Stimulated activated naive B cell treated with anti-CD40 and anti-IgM and Interleukin-4, amounts not matched to agents 10 μg/mL and 1 μg/mL and 100 μg/mL, for 72 hours (primary cell): ENCODE results near the gene BOD1L2.

Experiments used
- ATAC-seq, 2 donors: fragments of 150-1000 bp; cut with Tn5 transposase; replicated peaks; 2 replicates each; pipeline ENCODE4 v1.10.0; 2021; ENCODE audit warnings: moderate library complexity in 1 of 2
- DNase-seq: peaks from one replicate; pipeline ENCODE4 v3.0.0; 2021
- H3K27ac Mint-ChIP-seq: one replicate; pipeline ENCODE4 v1.8.0; 2022; ENCODE audit warnings: mild to moderate bottlenecking, mixed read lengths
- H3K27me3 Mint-ChIP-seq, 2 donors: one replicate each; pipeline ENCODE4 v1.8.0; 2022; ENCODE audit warnings: mixed read lengths in 2 of 2
- H3K36me3 Mint-ChIP-seq, 2 donors: one replicate each; pipeline ENCODE4 v1.8.0; 2022; ENCODE audit warnings: mixed read lengths in 2 of 2, mild to moderate bottlenecking in 1 of 2
- H3K4me1 Mint-ChIP-seq, 2 donors: one replicate each; pipeline ENCODE4 v1.8.0; 2022; ENCODE audit warnings: mixed read lengths in 2 of 2, mild to moderate bottlenecking in 1 of 2
- H3K4me3 Mint-ChIP-seq, 2 donors: one replicate each; pipeline ENCODE4 v1.8.0; 2022; ENCODE audit warnings: mild to moderate bottlenecking in 2 of 2, mixed read lengths in 2 of 2, moderate library complexity in 1 of 2
- H3K9me3 Mint-ChIP-seq, 2 donors: one replicate each; pipeline ENCODE4 v1.8.0; 2022; ENCODE audit warnings: mixed read lengths in 2 of 2, mild to moderate bottlenecking in 1 of 2

The BOD1L2 gene

GRCh38 chr18:57185434-57185833 is 38.5 kb downstream of the BOD1L2 start:
- Mint-ChIP-seq H3K9me3 (peaks cover 31 to 39% of the 10 kb centered on the region in 2 donors), H3K36me3 (peaks cover 4 to 7% of the 10 kb centered on the region in 2 donors), H3K4me3 (no peak overlapping the region), H3K27me3 (peaks cover 19 to 24% of the 10 kb centered on the region in 2 donors), H3K4me1 (no peaks in the 10 kb centered on the region), H3K27ac (no peak overlapping the region)
- DNase-seq (no peak), ATAC-seq (no peak)

- no peak overlapping the region for H3K27ac Mint-ChIP-seq
- no peak for DNase-seq
- peaks cover 4% of the 10 kb centered on the region in 2 donors for H3K36me3 Mint-ChIP-seq
- H3K4me1 Mint-ChIP-seq = no peaks in the 10 kb centered on the region
- no peak overlapping the region for H3K4me3 Mint-ChIP-seq
- peaks cover 23 to 28% of the 10 kb centered on the region in 2 donors for H3K9me3 Mint-ChIP-seq
- H3K27me3 Mint-ChIP-seq = peaks cover 24 to 25% of the 10 kb centered on the region in 2 donors
- ATAC-seq = no peak
Measured at GRCh38 chr18:57188851-57189557, 42.1 kb downstream of the BOD1L2 start.

- DNase-seq (no peak), ATAC-seq (no peak)
- peaks cover 29 to 33% of the 10 kb centered on the region in 2 donors for H3K27me3 Mint-ChIP-seq
- peaks cover 4% of the 10 kb centered on the region in 2 donors for H3K36me3 Mint-ChIP-seq
- H3K27ac Mint-ChIP-seq = no peak overlapping the region
- H3K4me3 Mint-ChIP-seq = no peak overlapping the region
- H3K9me3 Mint-ChIP-seq = peaks cover 21 to 22% of the 10 kb centered on the region in 2 donors
- no peaks in the 10 kb centered on the region for H3K4me1 Mint-ChIP-seq
Measured at GRCh38 chr18:57190026-57190425, 43.1 kb downstream of the BOD1L2 start.

GRCh38 chr18:57194070-57194469 is 47.2 kb downstream of the BOD1L2 start:
- no peak for DNase-seq
- no peak overlapping the region for H3K4me3 Mint-ChIP-seq
- H3K36me3 Mint-ChIP-seq = no peaks in the 10 kb centered on the region
- H3K27ac Mint-ChIP-seq = no peak overlapping the region
- H3K4me1 Mint-ChIP-seq = no peaks in the 10 kb centered on the region
- H3K27me3 Mint-ChIP-seq = peaks cover 23 to 31% of the 10 kb centered on the region in 2 donors
- H3K9me3 Mint-ChIP-seq = peaks cover 0 to 4% of the 10 kb centered on the region in 2 donors
- no peak for ATAC-seq

- no peaks in the 10 kb centered on the region for H3K36me3 Mint-ChIP-seq
- ATAC-seq = no peak
- DNase-seq = no peak
- peaks cover 26 to 28% of the 10 kb centered on the region in 2 donors for H3K27me3 Mint-ChIP-seq
- H3K9me3 Mint-ChIP-seq = peaks cover 0 to 4% of the 10 kb centered on the region in 2 donors
- no peak overlapping the region for H3K27ac Mint-ChIP-seq
- H3K4me1 Mint-ChIP-seq = no peaks in the 10 kb centered on the region
- no peak overlapping the region for H3K4me3 Mint-ChIP-seq
Measured at GRCh38 chr18:57194622-57195021, 47.7 kb downstream of the BOD1L2 start.

- H3K36me3 Mint-ChIP-seq = no peaks in the 10 kb centered on the region
- ATAC-seq (no peak), DNase-seq (no peak)
- H3K9me3 Mint-ChIP-seq = peaks cover 0 to 4% of the 10 kb centered on the region in 2 donors
- peaks cover 23 to 25% of the 10 kb centered on the region in 2 donors for H3K27me3 Mint-ChIP-seq
- H3K4me3 Mint-ChIP-seq = no peak overlapping the region
- H3K27ac Mint-ChIP-seq = no peak overlapping the region
- no peaks in the 10 kb centered on the region for H3K4me1 Mint-ChIP-seq
Measured at GRCh38 chr18:57195341-57195740, 48.5 kb downstream of the BOD1L2 start.

GRCh38 chr18:57197261-57197660 is 50.4 kb downstream of the BOD1L2 start:
- Mint-ChIP-seq H3K4me1 (no peaks in the 10 kb centered on the region), H3K36me3 (no peaks in the 10 kb centered on the region), H3K9me3 (no peaks in the 10 kb centered on the region), H3K27ac (no peak overlapping the region), H3K4me3 (no peak overlapping the region), H3K27me3 (peaks cover 25 to 36% of the 10 kb centered on the region in 2 donors)
- DNase-seq = no peak
- no peak for ATAC-seq

- no peak for DNase-seq
- no peaks in the 10 kb centered on the region for H3K36me3 Mint-ChIP-seq
- no peak for ATAC-seq
Measured at GRCh38 chr18:57198073-57198472, 51.2 kb downstream of the BOD1L2 start.

More at GRCh38 chr18:57198073-57198472, 51.2 kb downstream of the BOD1L2 start:
- Mint-ChIP-seq H3K4me3 (no peak overlapping the region), H3K4me1 (no peaks in the 10 kb centered on the region), H3K27ac (no peak overlapping the region), H3K9me3 (no peaks in the 10 kb centered on the region), H3K27me3 (peaks cover 20 to 36% of the 10 kb centered on the region in 2 donors)
